HepG2 (cell line): ENCODE results near the gene CCNB1IP1. TPM values are rescaled to one million over a fixed set of nuclear protein-coding genes. Genes with fewer than 3 reads are reported as not detected.

Experiments
- ATF1 ChIP-seq: IDR thresholded peaks from 2 replicates; pipeline ENCODE4 v1.6.1; 2016; ENCODE audit warnings: mild to moderate bottlenecking, control low read depth
- ETV6 ChIP-seq: sonication (generic); formaldehyde crosslinking; conservative IDR thresholded peaks from 2 replicates; pipeline ENCODE4 v1.4.0; 2020; ENCODE audit warnings: missing genetic modification reagents
- GPN1 ChIP-seq: sonication (generic); formaldehyde crosslinking; IDR thresholded peaks from 2 replicates; pipeline ENCODE4 v1.5.1; 2020; ENCODE audit warnings: missing genetic modification reagents, borderline replicate concordance
- IRF2 ChIP-seq: IDR thresholded peaks from 2 replicates; pipeline ENCODE4 v1.6.1; 2018; ENCODE audit warnings: missing genetic modification reagents, missing compliant biosample characterization
- KLF9 ChIP-seq: IDR thresholded peaks from 2 replicates; pipeline ENCODE4 v1.6.1; 2016; ENCODE audit warnings: low read depth
- MAFG ChIP-seq: sonication (generic); formaldehyde crosslinking; IDR thresholded peaks from 2 replicates; pipeline ENCODE4 v1.5.1; 2020; ENCODE audit warnings: mild to moderate bottlenecking, missing genetic modification reagents
- MED13 ChIP-seq: sonication (generic); formaldehyde crosslinking; IDR thresholded peaks from 2 replicates; pipeline ENCODE4 v1.5.0; 2020; ENCODE audit warnings: missing genetic modification reagents
- SIX1 ChIP-seq: sonication (generic); formaldehyde crosslinking; IDR thresholded peaks from 2 replicates; pipeline ENCODE4 v1.4.0; 2020; ENCODE audit warnings: missing genetic modification reagents, borderline replicate concordance
- SOX13 ChIP-seq, 3 experiments: fragments of 450-650 bp in 1 of 3; sonication (generic) in 1 of 3; formaldehyde crosslinking in 1 of 3; IDR thresholded peaks in 2 of 3; conservative IDR thresholded peaks in 1 of 3; 2 replicates each; pipeline versions ENCODE4 v1.5.0 to v1.6.1; 2016 to 2020; ENCODE audit warnings: antibody characterized with exemption in 1 of 3, mild to moderate bottlenecking in 1 of 3, missing compliant biosample characterization in 1 of 3, missing genetic modification reagents in 1 of 3, moderate library complexity in 1 of 3
- ZNF235 ChIP-seq: sonication (generic); formaldehyde crosslinking; IDR thresholded peaks from 2 replicates; pipeline ENCODE4 v1.8.1; 2023; ENCODE audit warnings: mild to moderate bottlenecking, missing genetic modification reagents, borderline replicate concordance
- ZNF253 ChIP-seq: sonication (generic); formaldehyde crosslinking; IDR thresholded peaks from 2 replicates; pipeline ENCODE4 v1.8.0; 2022; ENCODE audit warnings: mild to moderate bottlenecking, missing genetic modification reagents, borderline replicate concordance
- ZNF546 ChIP-seq: sonication (generic); formaldehyde crosslinking; conservative IDR thresholded peaks from 2 replicates; pipeline ENCODE4 v1.8.1; 2023; ENCODE audit warnings: mild to moderate bottlenecking, missing genetic modification reagents
- ZNF607 ChIP-seq: sonication (generic); formaldehyde crosslinking; IDR thresholded peaks from 2 replicates; pipeline ENCODE4 v1.5.1; 2020; ENCODE audit warnings: missing genetic modification reagents, mild to moderate bottlenecking, borderline replicate concordance
- polyA plus RNA-seq, 8 experiments: library from polyadenylated mRNA; depleted of rRNA in 3 of 8; stranded (reverse) in 7 of 8; unstranded in 1 of 8; fragments of >200 nt; fragmentation: Illumina TruSeq in 4 of 8; extraction: Trizol in 4 of 8; gene quantifications; 2 replicates each; pipeline versions ENCODE4 v1.2.1 to v1.2.3, GENCODE V29; 2011 to 2016; ENCODE audit warnings: low read depth in 4 of 8, missing spikeins in 1 of 8, mixed read lengths in 1 of 8; ENCODE audit not compliant: insufficient read depth in 1 of 8
- total RNA-seq, 5 experiments: library from RNA; depleted of rRNA; stranded (reverse); fragments of >200 nt; fragmentation: Illumina TruSeq; extraction: Trizol; gene quantifications; 2 replicates each; pipeline ENCODE4 v1.2.3, GENCODE V29; 2016; ENCODE audit warnings: low read depth in 1 of 5
- TF ChIP-seq, protein P1 (sequence below), 2 experiments: sonication (generic) in 1 of 2; formaldehyde crosslinking in 1 of 2; IDR thresholded peaks; 2 replicates each; pipeline versions ENCODE4 v1.5.1 to v1.6.1; 2011 to 2020; ENCODE audit warnings: borderline replicate concordance in 1 of 2, low read depth in 1 of 2, low read length in 1 of 2, mild to moderate bottlenecking in 1 of 2, missing genetic modification reagents in 1 of 2, moderate library complexity in 1 of 2
- TF ChIP-seq, protein P2 (sequence below): sonication (generic); formaldehyde crosslinking; IDR thresholded peaks from 2 replicates; pipeline ENCODE4 v1.4.0; 2020; ENCODE audit warnings: missing genetic modification reagents
- TF ChIP-seq, protein P3 (sequence below): sonication (generic); formaldehyde crosslinking; IDR thresholded peaks from 2 replicates; pipeline ENCODE4 v1.5.1; 2020; ENCODE audit warnings: missing genetic modification reagents, mild to moderate bottlenecking, borderline replicate concordance

CCNB1IP1 gene
- total and polyA plus RNA-seq, 2 of the 13 experiments (the other 11 are each of a cell fraction or from before 2014, with no cell fraction given) = 98.3 to 125 TPM

DNA sequence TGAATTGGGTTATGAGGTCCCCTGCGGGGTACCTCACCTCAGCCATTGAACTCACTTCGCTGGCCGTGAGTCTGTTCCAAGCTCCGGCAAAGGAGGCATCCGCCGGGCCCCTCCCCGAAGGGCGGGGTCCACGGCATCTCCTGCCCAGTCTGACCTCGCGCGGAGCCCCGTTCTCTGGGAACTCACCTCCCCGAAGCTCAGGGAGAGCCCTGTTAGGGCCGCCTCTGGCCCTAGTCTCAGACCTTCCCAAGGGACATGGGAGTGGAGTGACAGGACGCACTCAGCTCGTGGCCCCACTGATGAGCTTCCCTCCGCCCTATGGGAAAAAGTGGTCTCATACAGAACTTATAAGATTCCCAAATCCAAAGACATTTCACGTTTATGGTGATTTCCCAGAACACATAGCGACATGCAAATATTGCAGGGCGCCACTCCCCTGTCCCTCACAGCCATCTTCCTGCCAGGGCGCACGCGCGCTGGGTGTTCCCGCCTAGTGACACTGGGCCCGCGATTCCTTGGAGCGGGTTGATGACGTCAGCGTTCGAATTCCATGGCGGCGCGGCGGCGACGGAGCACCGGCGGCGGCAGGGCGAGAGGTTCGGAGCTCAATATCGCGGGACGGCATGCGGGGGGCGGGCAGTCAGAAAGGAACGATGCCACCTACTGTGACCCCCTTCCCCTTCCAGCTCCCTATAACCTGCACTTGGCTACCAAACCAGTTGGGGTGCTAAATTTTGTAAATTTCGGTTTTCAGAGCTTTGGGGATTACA lies 10.2 kb upstream of the CCNB1IP1 start, which contains the start of gene PARP2 (continued):
- TF ChIP-seq, protein P1, sequence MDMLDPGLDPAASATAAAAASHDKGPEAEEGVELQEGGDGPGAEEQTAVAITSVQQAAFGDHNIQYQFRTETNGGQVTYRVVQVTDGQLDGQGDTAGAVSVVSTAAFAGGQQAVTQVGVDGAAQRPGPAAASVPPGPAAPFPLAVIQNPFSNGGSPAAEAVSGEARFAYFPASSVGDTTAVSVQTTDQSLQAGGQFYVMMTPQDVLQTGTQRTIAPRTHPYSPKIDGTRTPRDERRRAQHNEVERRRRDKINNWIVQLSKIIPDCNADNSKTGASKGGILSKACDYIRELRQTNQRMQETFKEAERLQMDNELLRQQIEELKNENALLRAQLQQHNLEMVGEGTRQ (IDR thresholded peaks at IDR 0.05; ENCODE audit: low read depth, low read length) = no peak
- TF ChIP-seq, protein P1 (CRISPR knock-in tag; IDR thresholded peaks at IDR 0.05; ENCODE audit: borderline replicate concordance) = peak; percentile 50; the same call in 1 of the 2 replicates
- TF ChIP-seq SIX1 (CRISPR knock-in tag) (no peak), ZNF235 (CRISPR knock-in tag) (no peak; the same call in 1 of the 2 replicates), ZNF546 (peak; percentile 3; the same call in 1 of the 2 replicates), KLF9 (CRISPR knock-in tag) (no peak; the same call in none of the 2 replicates), SOX13 (IDR thresholded peaks at IDR 0.05) (peak; percentile 61), SOX13 (CRISPR knock-in tag; conservative IDR thresholded peaks at IDR 0.05 in 1 of 2, IDR thresholded peaks at IDR 0.05 in 1 of 2) (0 out of 4 replicates have a peak, but pooled peaks of 1 of the 2 experiments have one; percentile 51), GPN1 (CRISPR knock-in tag) (no peak), MAFG (CRISPR knock-in tag) (no peak), ZNF607 (CRISPR knock-in tag) (peak; percentile 97; the same call in 1 of the 2 replicates), MED13 (no peak), ETV6 (CRISPR knock-in tag) (peak; percentile 84; the same call in 1 of the 2 replicates), ZNF253 (no peak), ATF1 (CRISPR knock-in tag) (peak; percentile 97), IRF2 (CRISPR knock-in tag) (peak; percentile 85; the same call in 1 of the 2 replicates)
- TF ChIP-seq, protein P2, sequence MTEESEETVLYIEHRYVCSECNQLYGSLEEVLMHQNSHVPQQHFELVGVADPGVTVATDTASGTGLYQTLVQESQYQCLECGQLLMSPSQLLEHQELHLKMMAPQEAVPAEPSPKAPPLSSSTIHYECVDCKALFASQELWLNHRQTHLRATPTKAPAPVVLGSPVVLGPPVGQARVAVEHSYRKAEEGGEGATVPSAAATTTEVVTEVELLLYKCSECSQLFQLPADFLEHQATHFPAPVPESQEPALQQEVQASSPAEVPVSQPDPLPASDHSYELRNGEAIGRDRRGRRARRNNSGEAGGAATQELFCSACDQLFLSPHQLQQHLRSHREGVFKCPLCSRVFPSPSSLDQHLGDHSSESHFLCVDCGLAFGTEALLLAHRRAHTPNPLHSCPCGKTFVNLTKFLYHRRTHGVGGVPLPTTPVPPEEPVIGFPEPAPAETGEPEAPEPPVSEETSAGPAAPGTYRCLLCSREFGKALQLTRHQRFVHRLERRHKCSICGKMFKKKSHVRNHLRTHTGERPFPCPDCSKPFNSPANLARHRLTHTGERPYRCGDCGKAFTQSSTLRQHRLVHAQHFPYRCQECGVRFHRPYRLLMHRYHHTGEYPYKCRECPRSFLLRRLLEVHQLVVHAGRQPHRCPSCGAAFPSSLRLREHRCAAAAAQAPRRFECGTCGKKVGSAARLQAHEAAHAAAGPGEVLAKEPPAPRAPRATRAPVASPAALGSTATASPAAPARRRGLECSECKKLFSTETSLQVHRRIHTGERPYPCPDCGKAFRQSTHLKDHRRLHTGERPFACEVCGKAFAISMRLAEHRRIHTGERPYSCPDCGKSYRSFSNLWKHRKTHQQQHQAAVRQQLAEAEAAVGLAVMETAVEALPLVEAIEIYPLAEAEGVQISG (CRISPR knock-in tag) = peak; percentile 91
- TF ChIP-seq, protein P3, sequence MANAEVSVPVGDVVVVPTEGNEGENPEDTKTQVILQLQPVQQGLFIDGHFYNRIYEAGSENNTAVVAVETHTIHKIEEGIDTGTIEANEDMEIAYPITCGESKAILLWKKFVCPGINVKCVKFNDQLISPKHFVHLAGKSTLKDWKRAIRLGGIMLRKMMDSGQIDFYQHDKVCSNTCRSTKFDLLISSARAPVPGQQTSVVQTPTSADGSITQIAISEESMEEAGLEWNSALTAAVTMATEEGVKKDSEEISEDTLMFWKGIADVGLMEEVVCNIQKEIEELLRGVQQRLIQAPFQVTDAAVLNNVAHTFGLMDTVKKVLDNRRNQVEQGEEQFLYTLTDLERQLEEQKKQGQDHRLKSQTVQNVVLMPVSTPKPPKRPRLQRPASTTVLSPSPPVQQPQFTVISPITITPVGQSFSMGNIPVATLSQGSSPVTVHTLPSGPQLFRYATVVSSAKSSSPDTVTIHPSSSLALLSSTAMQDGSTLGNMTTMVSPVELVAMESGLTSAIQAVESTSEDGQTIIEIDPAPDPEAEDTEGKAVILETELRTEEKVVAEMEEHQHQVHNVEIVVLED (CRISPR knock-in tag) = peak; percentile 78
